Measurements from ENCODE around the gene PPP1R27.

PPP1R27 gene

GRCh38 chr17:81870981-81871386, 36.1 kb upstream of the PPP1R27 start, which contains the start of gene ARHGDIA:
TSS of gene ARHGDIA (minus strand) at chr17:81871337. CDS start at chr17:81869930, 1,407 bp downstream.
- no peak for DNase-seq (ENCODE audit: low read depth)
- peak within 1 kb of the TSS; percentile 84 for H3K4me3 ChIP-seq (ENCODE audit: low read depth, low read length)
- no peak for TF ChIP-seq CTCF (IDR thresholded peaks at IDR 0.05; ENCODE audit: low read depth, low read length, missing control alignments)
- in situ Hi-C loops (cut with HindIII; ENCODE audit: low sequenced_read_pairs) = no loop called here

- DNase-seq (ENCODE audit: low read depth) = no peak
- in situ Hi-C loops (cut with HindIII; ENCODE audit: low sequenced_read_pairs) = no loop called here
- TF ChIP-seq CTCF (IDR thresholded peaks at IDR 0.05; ENCODE audit: low read depth, low read length, missing control alignments) = no peak
- H3K4me3 ChIP-seq (ENCODE audit: low read depth, low read length) = peak overlapping the region; percentile 84
Measured at GRCh38 chr17:81870131-81870980, 35.5 kb upstream of the PPP1R27 start.

DNA sequence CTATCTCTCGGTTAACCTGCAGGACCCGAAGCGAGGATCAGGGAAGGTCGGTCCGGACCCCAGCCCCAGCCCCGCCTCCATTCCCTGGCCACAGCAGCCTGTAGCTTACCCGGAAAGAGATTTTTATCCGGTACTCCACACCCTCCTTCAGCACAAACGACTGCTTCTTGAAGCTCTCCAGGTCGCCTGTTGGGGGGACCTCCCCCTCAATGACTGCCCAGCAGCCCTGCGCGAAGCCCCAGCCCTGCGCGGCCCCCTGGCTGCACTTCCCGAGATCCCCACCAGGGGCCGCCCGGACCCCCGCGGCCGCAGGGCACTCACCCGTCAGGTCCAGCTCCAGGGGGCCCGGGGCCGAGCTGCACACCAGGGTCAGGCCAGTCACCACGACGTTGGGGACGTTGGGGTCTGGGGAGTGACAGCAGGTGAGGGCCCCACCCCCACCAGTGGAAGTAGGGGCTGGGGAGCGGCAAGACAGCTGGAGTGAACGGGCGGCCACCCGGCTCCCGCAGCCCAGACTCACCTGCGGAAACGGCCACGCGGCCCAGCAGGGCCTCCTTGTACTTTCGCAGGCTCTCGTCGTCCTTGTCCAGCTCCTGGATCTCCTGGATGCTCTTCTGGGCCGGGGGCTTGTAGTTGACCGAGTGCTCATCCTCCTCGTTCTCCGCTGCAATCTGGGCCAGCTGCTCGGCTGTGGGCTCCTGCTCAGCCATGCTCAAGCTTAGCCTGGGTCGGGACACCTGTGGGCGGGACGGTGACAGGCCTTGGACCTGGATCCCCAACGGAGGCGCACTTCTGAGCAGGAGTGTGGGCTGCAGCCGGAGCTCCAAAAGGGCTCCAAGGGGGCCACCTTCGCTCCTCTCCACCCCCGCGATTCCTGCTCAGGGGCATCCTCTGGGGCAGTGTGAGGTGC, 34.6 kb upstream of the PPP1R27 start:
- in situ Hi-C loops (cut with HindIII; ENCODE audit: low sequenced_read_pairs) = no loop called here
- peak overlapping the region; percentile 84 for H3K4me3 ChIP-seq (ENCODE audit: low read depth, low read length)
- TF ChIP-seq CTCF (IDR thresholded peaks at IDR 0.05; ENCODE audit: low read depth, low read length, missing control alignments) = peak; percentile 92
- DNase-seq (ENCODE audit: low read depth) = no peak

DNA sequence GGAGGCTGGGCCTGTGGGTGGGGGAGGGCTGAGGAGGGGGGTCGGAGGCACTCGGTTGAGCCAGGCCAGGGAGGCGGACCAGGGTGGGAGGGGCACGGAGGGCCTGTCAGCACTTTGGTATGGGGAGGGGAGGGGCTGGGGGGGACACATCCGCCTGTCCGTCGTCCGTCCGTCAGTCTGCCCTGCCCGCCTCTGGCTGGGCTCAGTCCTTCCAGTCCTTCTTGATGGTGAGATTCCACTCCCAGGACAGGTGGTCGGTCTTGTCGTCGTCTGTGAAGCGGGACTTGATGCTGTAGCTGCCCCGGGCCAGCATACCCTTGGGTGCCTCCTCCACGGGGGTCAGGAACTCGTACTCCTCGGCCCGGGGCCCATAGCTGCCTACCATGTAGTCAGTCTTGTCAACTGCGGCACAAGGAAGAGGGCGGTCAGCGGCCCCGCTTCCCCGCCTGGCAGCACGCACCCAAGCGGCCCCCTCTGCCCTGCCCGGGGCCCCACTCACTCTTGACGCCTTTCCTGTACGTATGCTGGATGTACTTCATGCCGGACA, 33.9 kb upstream of the PPP1R27 start:
- in situ Hi-C loops (cut with HindIII; ENCODE audit: low sequenced_read_pairs) = no loop called here
- DNase-seq (ENCODE audit: low read depth) = no peak
- no peak for TF ChIP-seq CTCF (IDR thresholded peaks at IDR 0.05; ENCODE audit: low read depth, low read length, missing control alignments)
- no peak overlapping the region for H3K4me3 ChIP-seq (ENCODE audit: low read depth, low read length)

DNA sequence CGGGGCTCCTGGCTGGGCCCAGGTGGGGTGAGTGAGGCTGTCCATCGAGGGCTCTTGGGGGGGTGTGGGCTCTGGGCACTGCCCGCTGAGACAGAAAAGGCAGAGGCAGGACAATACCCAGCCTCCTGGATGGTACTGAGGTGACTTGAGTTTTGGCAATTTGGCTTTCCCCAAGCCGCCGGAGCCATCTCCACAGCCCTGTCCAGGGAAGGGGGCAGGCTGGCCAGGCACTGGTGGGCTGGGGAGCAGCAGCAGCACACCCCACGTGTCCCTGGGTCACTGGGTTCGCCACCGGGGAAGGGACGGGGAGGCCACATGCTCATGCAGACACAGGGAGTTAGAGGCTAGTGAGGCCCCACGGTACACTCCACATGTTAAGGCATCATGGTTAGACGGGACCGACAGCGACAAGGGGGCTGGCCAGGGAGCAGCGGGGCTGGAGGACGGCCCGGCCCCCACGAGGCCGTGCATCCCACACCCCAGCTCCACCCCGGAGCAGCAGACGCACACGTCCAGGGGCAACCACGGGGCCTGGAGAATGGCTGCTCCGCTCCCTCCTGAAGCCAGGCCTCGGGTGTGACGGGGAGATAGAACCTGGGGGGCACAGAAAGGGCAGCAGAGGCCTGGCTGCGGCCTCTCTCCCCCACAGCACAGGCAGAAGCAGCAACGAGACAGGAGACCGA, 33.3 kb upstream of the PPP1R27 start:
- DNase-seq (ENCODE audit: low read depth) = no peak
- no peak overlapping the region for H3K4me3 ChIP-seq (ENCODE audit: low read depth, low read length)
- no peak for TF ChIP-seq CTCF (IDR thresholded peaks at IDR 0.05; ENCODE audit: low read depth, low read length, missing control alignments)
- in situ Hi-C loops (cut with HindIII; ENCODE audit: low sequenced_read_pairs) = no loop called here
